Neural crest cell (in vitro differentiated cells): ENCODE data around the gene BAZ2B. TPM values are rescaled to one million over a fixed set of nuclear protein-coding genes. Genes with fewer than 3 reads are reported as not detected.
A peak's percentile ranks its signal among the peaks of the same experiment; 100 is the strongest.

Source experiments
- DNase-seq: peaks from one replicate; pipeline ENCODE4 v3.0.0; 2021; ENCODE audit warnings: low read depth, mixed read lengths, low spot score
- H3K27ac Mint-ChIP-seq: one replicate; pipeline ENCODE4 v1.8.0; 2021; ENCODE audit warnings: mild to moderate bottlenecking, mixed read lengths; ENCODE audit not compliant: unreplicated experiment
- H3K27me3 Mint-ChIP-seq: 2 replicates; pipeline ENCODE4 v1.8.0; 2021; ENCODE audit warnings: low read depth, mild to moderate bottlenecking, mixed read lengths
- H3K36me3 Mint-ChIP-seq: 2 replicates; pipeline ENCODE4 v1.8.0; 2021; ENCODE audit warnings: low read depth, mild to moderate bottlenecking, mixed read lengths
- H3K4me1 Mint-ChIP-seq: 2 replicates; pipeline ENCODE4 v1.8.0; 2021; ENCODE audit warnings: mixed read lengths
- H3K4me3 Mint-ChIP-seq: one replicate; pipeline ENCODE4 v1.8.0; 2021; ENCODE audit warnings: mild to moderate bottlenecking, mixed read lengths
- H3K9me3 Mint-ChIP-seq: 2 replicates; pipeline ENCODE4 v1.8.0; 2021; ENCODE audit warnings: mixed read lengths
- CTCF ChIP-seq: fragments of 200-600 bp; sonication (generic); conservative IDR thresholded peaks from 2 replicates; pipeline ENCODE4 v1.5.0; 2021; ENCODE audit warnings: antibody characterized with exemption, mild to moderate bottlenecking
- total RNA-seq: library from RNA; stranded (reverse); gene quantifications from 2 replicates; pipeline ENCODE4 v1.2.1, GENCODE V29; 2021

The BAZ2B gene
- total RNA-seq, 1 donor from 2014 or later, result 65.9 TPM

- Mint-ChIP-seq H3K27me3 (no peaks in the 10 kb centered on the region), H3K4me3 (no peak overlapping the region), H3K9me3 (no peaks in the 10 kb centered on the region), H3K27ac (no peak overlapping the region), H3K4me1 (peaks cover 5% of the 10 kb centered on the region), H3K36me3 (peaks cover 11% of the 10 kb centered on the region)
- DNase-seq, result no peak
- TF ChIP-seq CTCF, result no peak
Observed at GRCh38 chr2:159561786-159562185, 54.6 kb downstream of the BAZ2B start.

- no peak overlapping the region for H3K4me3 Mint-ChIP-seq
- no peak overlapping the region for H3K27ac Mint-ChIP-seq
- H3K27me3 Mint-ChIP-seq, result no peaks in the 10 kb centered on the region
- no peaks in the 10 kb centered on the region for H3K9me3 Mint-ChIP-seq
- DNase-seq, result no peak
- no peak for TF ChIP-seq CTCF
- peaks cover 11% of the 10 kb centered on the region for H3K36me3 Mint-ChIP-seq
- peaks cover 5% of the 10 kb centered on the region for H3K4me1 Mint-ChIP-seq
Observed at GRCh38 chr2:159561242-159561641, 55.1 kb downstream of the BAZ2B start.

GRCh38 chr2:159559034-159559433, 57.3 kb downstream of the BAZ2B start:
- H3K27me3 Mint-ChIP-seq, result no peaks in the 10 kb centered on the region
- no peaks in the 10 kb centered on the region for H3K9me3 Mint-ChIP-seq
- peaks cover 5% of the 10 kb centered on the region for H3K4me1 Mint-ChIP-seq
- H3K36me3 Mint-ChIP-seq, result peaks cover 1% of the 10 kb centered on the region
- DNase-seq, result no peak
- TF ChIP-seq CTCF, result no peak
- H3K4me3 Mint-ChIP-seq, result no peak overlapping the region
- no peak overlapping the region for H3K27ac Mint-ChIP-seq

GRCh38 chr2:159558479-159558878, 57.9 kb downstream of the BAZ2B start:
- H3K27me3 Mint-ChIP-seq, result no peaks in the 10 kb centered on the region
- no peak for DNase-seq
- TF ChIP-seq CTCF, result no peak
- H3K9me3 Mint-ChIP-seq, result no peaks in the 10 kb centered on the region
- no peak overlapping the region for H3K27ac Mint-ChIP-seq
- H3K4me1 Mint-ChIP-seq, result peaks cover 5% of the 10 kb centered on the region
- no peaks in the 10 kb centered on the region for H3K36me3 Mint-ChIP-seq
- no peak overlapping the region for H3K4me3 Mint-ChIP-seq

DNA sequence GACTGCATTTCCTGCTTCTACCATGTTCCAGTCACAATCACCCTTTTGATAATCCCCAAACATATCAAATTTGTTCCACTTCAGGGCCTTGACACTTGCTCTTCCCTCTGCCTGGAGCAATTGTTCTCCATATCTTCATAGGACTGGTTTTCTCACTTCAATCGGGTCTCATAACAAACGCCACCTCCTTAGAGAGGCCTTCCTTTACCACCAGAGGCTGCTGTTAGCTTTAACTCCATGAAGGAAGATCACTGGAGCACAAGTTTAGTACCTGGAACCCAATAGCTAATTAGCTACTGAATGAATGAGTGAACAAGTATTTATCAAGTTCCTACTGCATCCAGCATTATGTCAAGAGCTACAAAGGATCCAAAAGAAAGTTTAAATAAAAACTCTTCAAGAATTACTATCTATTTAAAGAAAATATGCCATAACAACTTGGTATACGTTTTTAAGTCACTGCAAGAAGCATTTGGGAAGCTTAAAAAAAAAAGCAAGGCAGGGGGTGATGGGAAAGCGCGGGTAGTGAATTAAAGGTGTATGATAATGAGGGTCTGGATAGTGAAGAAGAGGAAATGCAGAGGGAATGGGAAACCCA, 58.8 kb downstream of the BAZ2B start:
- Mint-ChIP-seq H3K36me3 (no peaks in the 10 kb centered on the region), H3K27ac (peak overlapping the region; percentile 44), H3K27me3 (no peaks in the 10 kb centered on the region), H3K4me1 (peaks cover 5% of the 10 kb centered on the region), H3K9me3 (no peaks in the 10 kb centered on the region), H3K4me3 (no peak overlapping the region)
- no peak for TF ChIP-seq CTCF
- DNase-seq, result no peak
